ENCODE measurements around the gene MX1.

MX1 gene

GRCh38 chr21:41446586-41446985, 20.5 kb downstream of the MX1 start:
- TF ChIP-seq, protein P1, sequence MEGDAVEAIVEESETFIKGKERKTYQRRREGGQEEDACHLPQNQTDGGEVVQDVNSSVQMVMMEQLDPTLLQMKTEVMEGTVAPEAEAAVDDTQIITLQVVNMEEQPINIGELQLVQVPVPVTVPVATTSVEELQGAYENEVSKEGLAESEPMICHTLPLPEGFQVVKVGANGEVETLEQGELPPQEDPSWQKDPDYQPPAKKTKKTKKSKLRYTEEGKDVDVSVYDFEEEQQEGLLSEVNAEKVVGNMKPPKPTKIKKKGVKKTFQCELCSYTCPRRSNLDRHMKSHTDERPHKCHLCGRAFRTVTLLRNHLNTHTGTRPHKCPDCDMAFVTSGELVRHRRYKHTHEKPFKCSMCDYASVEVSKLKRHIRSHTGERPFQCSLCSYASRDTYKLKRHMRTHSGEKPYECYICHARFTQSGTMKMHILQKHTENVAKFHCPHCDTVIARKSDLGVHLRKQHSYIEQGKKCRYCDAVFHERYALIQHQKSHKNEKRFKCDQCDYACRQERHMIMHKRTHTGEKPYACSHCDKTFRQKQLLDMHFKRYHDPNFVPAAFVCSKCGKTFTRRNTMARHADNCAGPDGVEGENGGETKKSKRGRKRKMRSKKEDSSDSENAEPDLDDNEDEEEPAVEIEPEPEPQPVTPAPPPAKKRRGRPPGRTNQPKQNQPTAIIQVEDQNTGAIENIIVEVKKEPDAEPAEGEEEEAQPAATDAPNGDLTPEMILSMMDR (IDR thresholded peaks at IDR 0.05; ENCODE audit: control insufficient read depth, extremely low read depth, insufficient read depth) = no peak
- no peak overlapping the region for H3K4me3 ChIP-seq (ENCODE audit: low read depth, low read length)
- no peak for DNase-seq (ENCODE audit: low read depth)

- TF ChIP-seq, protein P1 (IDR thresholded peaks at IDR 0.05; ENCODE audit: control insufficient read depth, extremely low read depth, insufficient read depth) = no peak
- no peak for DNase-seq (ENCODE audit: low read depth)
- no peak overlapping the region for H3K4me3 ChIP-seq (ENCODE audit: low read depth, low read length)
Measured at GRCh38 chr21:41447356-41447755, 21.3 kb downstream of the MX1 start.

GRCh38 chr21:41449613-41450012, 23.6 kb downstream of the MX1 start:
- no peak for DNase-seq (ENCODE audit: low read depth)
- no peak overlapping the region for H3K4me3 ChIP-seq (ENCODE audit: low read depth, low read length)
- TF ChIP-seq, protein P1 (IDR thresholded peaks at IDR 0.05; ENCODE audit: control insufficient read depth, extremely low read depth, insufficient read depth) = no peak

- DNase-seq (ENCODE audit: low read depth) = no peak
- TF ChIP-seq, protein P1 (IDR thresholded peaks at IDR 0.05; ENCODE audit: control insufficient read depth, extremely low read depth, insufficient read depth) = no peak
- no peak overlapping the region for H3K4me3 ChIP-seq (ENCODE audit: low read depth, low read length)
Measured at GRCh38 chr21:41451753-41452676, 26.0 kb downstream of the MX1 start.

DNA sequence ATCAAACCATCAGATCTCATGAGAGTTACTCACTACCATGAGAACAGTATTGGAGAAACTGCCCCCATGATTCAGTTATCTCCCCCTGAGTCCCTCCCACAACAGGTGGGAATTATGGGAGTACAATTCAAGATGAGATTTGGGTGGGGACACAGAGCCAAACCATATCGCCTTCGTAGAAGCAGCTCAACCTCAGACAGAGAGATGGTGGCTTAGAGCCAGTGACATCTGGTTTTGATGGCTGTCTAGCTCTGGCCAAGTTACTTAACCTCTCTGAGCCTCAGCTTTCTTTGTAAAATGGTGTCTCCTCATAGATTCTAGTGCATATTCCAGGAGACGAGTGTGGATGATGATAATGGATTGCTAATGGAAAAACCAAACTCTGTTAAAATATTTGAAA, 27.2 kb downstream of the MX1 start:
- TF ChIP-seq, protein P1 (IDR thresholded peaks at IDR 0.05; ENCODE audit: control insufficient read depth, extremely low read depth, insufficient read depth) = no peak
- no peak overlapping the region for H3K4me3 ChIP-seq (ENCODE audit: low read depth, low read length)
- DNase-seq (ENCODE audit: low read depth) = no peak

DNA sequence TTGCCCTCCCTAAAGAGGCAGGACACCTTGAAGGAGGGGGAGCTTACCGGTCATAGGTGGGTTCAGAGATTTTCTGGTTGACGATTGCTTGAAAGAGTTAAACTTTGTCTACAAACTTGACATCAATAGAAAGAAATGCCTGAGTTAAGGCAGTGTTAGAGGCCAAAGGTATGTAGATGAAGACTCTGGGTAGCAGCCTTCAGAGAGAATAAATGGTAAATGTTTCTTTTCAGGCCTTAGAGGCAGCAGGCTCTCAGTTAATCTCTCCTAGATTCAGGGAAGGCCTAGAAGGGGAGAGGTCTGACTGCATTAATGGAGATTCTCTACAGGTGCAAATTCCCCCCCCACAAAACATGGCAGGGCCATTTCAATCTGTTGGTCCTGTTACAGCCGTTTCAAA, 27.7 kb downstream of the MX1 start:
- TF ChIP-seq, protein P1 (IDR thresholded peaks at IDR 0.05; ENCODE audit: control insufficient read depth, extremely low read depth, insufficient read depth) = no peak
- no peak overlapping the region for H3K4me3 ChIP-seq (ENCODE audit: low read depth, low read length)

More for the DNA sequence above, 27.7 kb downstream of the MX1 start:
- no peak for DNase-seq (ENCODE audit: low read depth)
